ENCODE data around the gene SPO11.

- TF ChIP-seq CTCF (conservative IDR thresholded peaks at IDR 0.05 in 1 of 2, IDR thresholded peaks at IDR 0.05 in 1 of 2; ENCODE audit: extremely low read depth in 1 of 2, insufficient read depth in 1 of 2, low read depth in 1 of 2, low read length in 2 of 2) (no peak), EZH2 (IDR thresholded peaks at IDR 0.05; ENCODE audit: borderline replicate concordance, low read length) (no peak)
Observed at GRCh38 chr20:57350081-57350710, 20.6 kb downstream of the SPO11 start.

Measured in mammary epithelial cell (primary cell).